ENCODE data around the gene BEGAIN. TPM values are rescaled to one million over a fixed set of nuclear protein-coding genes. Genes with fewer than 3 reads are reported as not detected.

The BEGAIN gene
- total RNA-seq, 1 donor from 2014 or later = 0.54 TPM

- Mint-ChIP-seq H3K4me3 (ENCODE audit: unreplicated experiment) (no peak overlapping the region), H3K27me3 (ENCODE audit: low read depth, unreplicated experiment) (peaks cover 31% of the 10 kb centered on the region), H3K9me3 (ENCODE audit: unreplicated experiment) (no peaks in the 10 kb centered on the region), H3K27ac (ENCODE audit: unreplicated experiment) (no peak overlapping the region), H3K4me1 (ENCODE audit: low read depth, unreplicated experiment) (no peaks in the 10 kb centered on the region), H3K36me3 (ENCODE audit: low read depth, unreplicated experiment) (no peaks in the 10 kb centered on the region)
- Histone ChIP-seq H3K79me2 (ENCODE audit: insufficient read depth, low read length) (no peaks in the 10 kb centered on the region), H3K9ac (ENCODE audit: low read length) (no peak overlapping the region), H2AFZ (ENCODE audit: low read depth, low read length) (no peak overlapping the region), H3K4me2 (ENCODE audit: low read length) (no peak overlapping the region), H3K9me3 (ENCODE audit: insufficient read depth, low read depth, low read length) (no peaks in the 10 kb centered on the region), H4K20me1 (ENCODE audit: insufficient read depth, low read length) (peaks cover 9% of the 10 kb centered on the region), H3K4me1 (ENCODE audit: insufficient read depth, low read length) (no peaks in the 10 kb centered on the region), H3K36me3 (ENCODE audit: insufficient read depth, low read length) (no peaks in the 10 kb centered on the region), H3K27ac (ENCODE audit: low read depth, low read length) (no peak overlapping the region), H3K27me3 (ENCODE audit: insufficient read depth, low read length) (no peaks in the 10 kb centered on the region), H3K4me3 (ENCODE audit: insufficient read depth, low read depth, low read length) (no peak overlapping the region)
- DNase-seq (ENCODE audit: low read depth) = no peak
- FAIRE-seq = no peak
- TF ChIP-seq EZH2 (IDR thresholded peaks at IDR 0.05; ENCODE audit: insufficient read depth, low read length) (no peak), CTCF (IDR thresholded peaks at IDR 0.05; ENCODE audit: insufficient read depth, low read depth, low read length) (no peak)
These were observed 38.9 kb downstream of the BEGAIN start for GRCh38 chr14:100548295-100548655.

DNA sequence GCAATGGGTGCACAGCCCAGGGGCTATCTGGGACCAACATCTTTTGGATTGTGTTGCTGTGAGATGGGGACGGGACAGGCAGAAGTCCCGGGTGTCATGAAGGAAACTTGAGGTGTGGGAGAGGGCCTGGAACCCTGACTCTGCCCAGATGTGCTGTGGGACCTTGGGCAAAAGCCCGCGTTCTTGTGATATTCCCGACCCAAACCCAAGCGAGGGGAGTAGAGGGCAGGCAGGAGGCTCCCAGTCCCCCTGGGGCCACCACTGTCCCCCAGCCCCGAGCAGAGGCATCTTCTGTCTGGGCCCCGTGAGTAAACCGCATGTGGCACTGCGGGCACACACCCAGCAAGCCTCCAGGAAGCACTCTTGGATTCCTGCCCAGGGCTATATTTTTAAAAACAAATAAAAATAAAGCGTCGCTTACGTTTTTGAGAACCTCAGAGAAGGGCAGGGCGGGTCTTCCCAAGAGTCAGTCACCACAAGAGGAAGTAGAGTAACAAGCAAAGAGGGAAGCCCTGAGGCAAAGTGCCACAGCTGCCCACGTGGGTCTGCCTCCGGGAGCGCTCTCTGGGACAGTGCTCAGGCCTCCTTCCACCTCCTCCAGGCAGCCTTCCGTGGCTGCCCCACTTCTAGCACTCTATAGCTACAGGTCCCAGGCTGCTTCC lies 39.5 kb downstream of the BEGAIN start:
- Histone ChIP-seq H3K4me1 (ENCODE audit: insufficient read depth, low read length) (no peaks in the 10 kb centered on the region), H3K4me3 (ENCODE audit: insufficient read depth, low read depth, low read length) (no peak overlapping the region), H3K4me2 (ENCODE audit: low read length) (no peak overlapping the region), H3K27ac (ENCODE audit: low read depth, low read length) (no peak overlapping the region), H3K27me3 (ENCODE audit: insufficient read depth, low read length) (no peaks in the 10 kb centered on the region), H3K79me2 (ENCODE audit: insufficient read depth, low read length) (no peaks in the 10 kb centered on the region), H4K20me1 (ENCODE audit: insufficient read depth, low read length) (peaks cover 9% of the 10 kb centered on the region), H3K9me3 (ENCODE audit: insufficient read depth, low read depth, low read length) (no peaks in the 10 kb centered on the region), H3K9ac (ENCODE audit: low read length) (no peak overlapping the region), H2AFZ (ENCODE audit: low read depth, low read length) (no peak overlapping the region), H3K36me3 (ENCODE audit: insufficient read depth, low read length) (no peaks in the 10 kb centered on the region)
- Mint-ChIP-seq H3K36me3 (ENCODE audit: low read depth, unreplicated experiment) (no peaks in the 10 kb centered on the region), H3K9me3 (ENCODE audit: unreplicated experiment) (no peaks in the 10 kb centered on the region), H3K4me1 (ENCODE audit: low read depth, unreplicated experiment) (no peaks in the 10 kb centered on the region), H3K27me3 (ENCODE audit: low read depth, unreplicated experiment) (peaks cover 33% of the 10 kb centered on the region), H3K27ac (ENCODE audit: unreplicated experiment) (no peak overlapping the region), H3K4me3 (ENCODE audit: unreplicated experiment) (no peak overlapping the region)
- FAIRE-seq (no peak), DNase-seq (ENCODE audit: low read depth) (no peak)
- TF ChIP-seq CTCF (IDR thresholded peaks at IDR 0.05; ENCODE audit: insufficient read depth, low read depth, low read length) (no peak), EZH2 (IDR thresholded peaks at IDR 0.05; ENCODE audit: insufficient read depth, low read length) (no peak)

DNA sequence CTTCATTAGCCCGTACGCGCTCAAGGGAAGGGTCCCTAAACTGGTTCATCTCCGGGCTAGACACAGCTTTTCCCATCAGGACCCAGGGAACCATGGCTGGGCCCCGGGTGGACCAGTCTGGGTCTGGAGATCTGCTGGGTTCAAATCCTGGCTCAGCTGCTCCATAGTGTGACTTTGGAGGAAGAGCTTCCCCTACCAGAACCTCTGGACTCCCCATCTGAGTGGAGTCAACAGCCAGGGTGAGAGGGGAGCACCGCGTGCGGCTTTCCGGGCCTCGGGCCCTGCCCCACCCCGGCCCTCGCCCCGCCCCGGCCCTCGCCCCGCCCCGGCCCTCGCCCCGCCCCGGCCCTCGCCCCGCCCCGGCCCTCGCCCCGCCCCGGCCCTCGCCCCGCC lies 41.2 kb downstream of the BEGAIN start:
- Histone ChIP-seq H3K27ac (ENCODE audit: low read depth, low read length) (no peak overlapping the region), H3K4me3 (ENCODE audit: insufficient read depth, low read depth, low read length) (no peak overlapping the region), H3K4me1 (ENCODE audit: insufficient read depth, low read length) (no peaks in the 10 kb centered on the region), H3K9ac (ENCODE audit: low read length) (no peak overlapping the region), H3K4me2 (ENCODE audit: low read length) (no peak overlapping the region), H3K79me2 (ENCODE audit: insufficient read depth, low read length) (no peaks in the 10 kb centered on the region), H4K20me1 (ENCODE audit: insufficient read depth, low read length) (peaks cover 9% of the 10 kb centered on the region), H2AFZ (ENCODE audit: low read depth, low read length) (no peak overlapping the region), H3K36me3 (ENCODE audit: insufficient read depth, low read length) (no peaks in the 10 kb centered on the region), H3K9me3 (ENCODE audit: insufficient read depth, low read depth, low read length) (no peaks in the 10 kb centered on the region), H3K27me3 (ENCODE audit: insufficient read depth, low read length) (no peaks in the 10 kb centered on the region)
- no peak for TF ChIP-seq CTCF (IDR thresholded peaks at IDR 0.05; ENCODE audit: insufficient read depth, low read depth, low read length)
- TF ChIP-seq EZH2 (IDR thresholded peaks at IDR 0.05; ENCODE audit: insufficient read depth, low read length) = no peak
- no peaks in the 10 kb centered on the region for H3K36me3 Mint-ChIP-seq (ENCODE audit: low read depth, unreplicated experiment)
- peaks cover 32% of the 10 kb centered on the region for H3K27me3 Mint-ChIP-seq (ENCODE audit: low read depth, unreplicated experiment)
- H3K9me3 Mint-ChIP-seq (ENCODE audit: unreplicated experiment) = no peaks in the 10 kb centered on the region
- FAIRE-seq = no peak
- no peak overlapping the region for H3K27ac Mint-ChIP-seq (ENCODE audit: unreplicated experiment)
- H3K4me1 Mint-ChIP-seq (ENCODE audit: low read depth, unreplicated experiment) = no peaks in the 10 kb centered on the region
- DNase-seq (ENCODE audit: low read depth) = no peak
- H3K4me3 Mint-ChIP-seq (ENCODE audit: unreplicated experiment) = no peak overlapping the region

Data from astrocyte (in vitro differentiated cells and primary cell).